GM12878 (cell line): ENCODE measurements around the gene PALLD. TPM values are rescaled to one million over a fixed set of nuclear protein-coding genes. Genes with fewer than 3 reads are reported as not detected.

Source experiments
- ATAC-seq: fragments of 200-7000 bp; cut with Tn5 transposase; 3 replicates; pipeline ENCODE4 v1.9.1; 2020; ENCODE audit warnings: mild to moderate bottlenecking, moderate library complexity
- BruUV-seq: library from RNA; stranded (reverse); fragments of 400-500 nt; replicated peaks from 2 replicates; lab custom pipeline; 2021; lab: Mats Ljungman, UMichigan
- CTCF ChIA-PET: fragments of 300-600 bp; sonication (Branson Sonifier 250); formaldehyde crosslinking; extraction: SDS; loops from one replicate; lab custom pipeline; 2021; ENCODE audit warnings: inconsistent platforms; lab: Yijun Ruan, JAX
- POLR2A ChIA-PET: fragments of 350-600 bp; formaldehyde crosslinking; extraction: SDS; loops from one replicate; lab custom pipeline; 2021; ENCODE audit warnings: inconsistent platforms; lab: Charles Lee
- RAD21 ChIA-PET: fragments of 300-600 bp; sonication (Branson Sonifier 250); formaldehyde crosslinking; loops from one replicate; lab custom pipeline; 2023; ENCODE audit warnings: antibody characterized with exemption; ENCODE audit not compliant: unreplicated experiment; lab: Charles Lee
- SMC1A ChIA-PET: fragments of 300-600 bp; sonication (Branson Sonifier 250); formaldehyde crosslinking; loops from one replicate; lab custom pipeline; 2023; ENCODE audit not compliant: unreplicated experiment, uncharacterized antibody; lab: Charles Lee
- DNase-seq: peaks from one replicate; pipeline ENCODE4 v3.0.0-alpha.2; 2011; ENCODE audit warnings: low read depth, low spot score
- FAIRE-seq: peaks from 3 replicates; lab custom pipeline; 2011; peaks lifted over from hg19 to GRCh38; lab: Jason Lieb, UNC
- H2AFZ ChIP-seq: 2 replicates; pipeline ENCODE4 v1.6.0; 2011; ENCODE audit warnings: low read depth, low read length, control low read depth; ENCODE audit not compliant: control insufficient read depth
- H3K27ac ChIP-seq: 2 replicates; pipeline ENCODE4 v1.5.1; 2011; ENCODE audit warnings: control low read depth; ENCODE audit not compliant: control insufficient read depth, insufficient read depth
- H3K27me3 ChIP-seq, 2 experiments: replicated peaks in 1 of 2; 2 replicates each; pipeline versions ENCODE4 v1.6.0 to v1.6.1; 2011; ENCODE audit warnings: low read length in 1 of 2; ENCODE audit not compliant: control insufficient read depth in 2 of 2, insufficient read depth in 2 of 2
- H3K36me3 ChIP-seq, 2 experiments: 2 replicates each; pipeline ENCODE4 v1.5.1; 2011; ENCODE audit warnings: low read length in 1 of 2; ENCODE audit not compliant: control insufficient read depth in 2 of 2, insufficient read depth in 2 of 2
- H3K4me1 ChIP-seq: 2 replicates; pipeline ENCODE4 v1.6.1; 2011; ENCODE audit warnings: mild to moderate bottlenecking, low read length, moderate library complexity, mixed read lengths; ENCODE audit not compliant: control insufficient read depth, insufficient read depth
- H3K4me2 ChIP-seq: 2 replicates; pipeline ENCODE4 v1.6.0; 2011; ENCODE audit warnings: control low read depth; ENCODE audit not compliant: control insufficient read depth, insufficient read depth
- H3K4me3 ChIP-seq: fragments of 200-600 bp; sonication (generic); 2 replicates; pipeline ENCODE4 v1.5.1; 2016
- H3K79me2 ChIP-seq: 2 replicates; pipeline ENCODE4 v1.6.0; 2011; ENCODE audit warnings: low read length; ENCODE audit not compliant: control insufficient read depth, insufficient read depth
- H3K9ac ChIP-seq: 2 replicates; pipeline ENCODE4 v1.8.0; 2011; ENCODE audit warnings: low read length, control low read depth, mixed read lengths; ENCODE audit not compliant: control insufficient read depth, insufficient read depth
- H3K9me3 ChIP-seq: replicated peaks from 3 replicates; pipeline ENCODE4 v1.5.1; 2011; ENCODE audit warnings: mild to moderate bottlenecking, low read length; ENCODE audit not compliant: control insufficient read depth, insufficient read depth
- H4K20me1 ChIP-seq: 2 replicates; pipeline ENCODE4 v1.6.0; 2011; ENCODE audit not compliant: control insufficient read depth, insufficient read depth
- EP300 ChIP-seq, 2 experiments: fragments of 150-350 bp in 1 of 2; IDR thresholded peaks; 2 replicates each; pipeline ENCODE4 v1.6.1; 2011 to 2012; ENCODE audit warnings: low read depth in 2 of 2, low read length in 2 of 2, borderline replicate concordance in 1 of 2, improper control_type of control experiment in 1 of 2, inconsistent platforms in 1 of 2; ENCODE audit not compliant: control insufficient read depth in 1 of 2
- EZH2 ChIP-seq: IDR thresholded peaks from 2 replicates; pipeline ENCODE4 v1.6.1; 2012; ENCODE audit warnings: low read depth, mild to moderate bottlenecking, control low read depth, inconsistent platforms, low read length, borderline replicate concordance; ENCODE audit not compliant: control insufficient read depth
- IRF4 ChIP-seq: IDR thresholded peaks from 2 replicates; pipeline ENCODE4 v1.6.1; 2011; ENCODE audit warnings: low read depth, low read length
- NFXL1 ChIP-seq: fragments of 450-650 bp; IDR thresholded peaks from 2 replicates; pipeline ENCODE4 v1.6.1; 2017; ENCODE audit warnings: antibody characterized with exemption, mild to moderate bottlenecking, borderline replicate concordance
- PAX8 ChIP-seq: fragments of 450-650 bp; IDR thresholded peaks from 2 replicates; pipeline ENCODE4 v1.6.1; 2017; ENCODE audit warnings: mild to moderate bottlenecking, moderate library complexity
- PBX3 ChIP-seq: IDR thresholded peaks from 2 replicates; pipeline ENCODE4 v1.6.1; 2011; ENCODE audit warnings: mild to moderate bottlenecking, low read depth, low read length, moderate library complexity; ENCODE audit not compliant: insufficient replicate concordance
- POLR2AphosphoS2 ChIP-seq: IDR thresholded peaks from 2 replicates; pipeline ENCODE4 v1.6.1; 2011; ENCODE audit warnings: low read depth, mild to moderate bottlenecking, low read length, improper control_type of control experiment, moderate library complexity
- POLR2AphosphoS5 ChIP-seq: IDR thresholded peaks from 2 replicates; pipeline ENCODE4 v1.6.1; 2011; ENCODE audit warnings: mild to moderate bottlenecking, low read length, inconsistent platforms
- REST ChIP-seq: IDR thresholded peaks from 2 replicates; pipeline ENCODE4 v1.6.1; 2012; ENCODE audit warnings: mild to moderate bottlenecking, low read depth, low read length
- YBX1 ChIP-seq: fragments of 450-650 bp; IDR thresholded peaks from 2 replicates; pipeline ENCODE4 v1.6.1; 2016; ENCODE audit warnings: antibody characterized with exemption
- ZBTB33 ChIP-seq: fragments of 450-650 bp; IDR thresholded peaks from 2 replicates; pipeline ENCODE4 v1.6.1; 2017; ENCODE audit warnings: mild to moderate bottlenecking
- WGBS: methylation state at CpG from one replicate; pipeline ENCODE4 v1.1.6; 2016; ENCODE audit warnings: low lambda C conversion rate; ENCODE audit not compliant: insufficient replicate concordance, insufficient coverage; ENCODE audit errors: missing lambda C conversion rate; 5-methylcytosine and 5-hydroxymethylcytosine counted together
- in situ Hi-C: fragments of 300-500 bp; cut with MboI; formaldehyde crosslinking; loops from 9 replicates; pipeline ENCODE4 v1.14.3; 2018; ENCODE audit warnings: mixed read lengths
- intact Hi-C: fragments of 100-400 bp; cut with micrococcal nuclease; formaldehyde crosslinking; loops from one replicate; pipeline ENCODE4 v1.14.2; 2022; ENCODE audit not compliant: unreplicated experiment
- polyA plus RNA-seq, 11 experiments: library from polyadenylated mRNA; depleted of rRNA in 4 of 11; unstranded in 6 of 11; stranded (reverse) in 5 of 11; fragments of >200 nt; fragmentation: Nextera tagmentation in 4 of 11; fragmentation: Illumina TruSeq in 1 of 11; extraction: Ambion mirVana in 4 of 11; extraction: Trizol in 1 of 11; gene quantifications; 1 replicate in 1 of 11; 2 replicates in 10 of 11; pipeline versions ENCODE4 v1.2.1 to v1.2.3, GENCODE V29; 2011 to 2016; ENCODE audit warnings: inconsistent platforms in 2 of 11, missing spikeins in 2 of 11, low read depth in 1 of 11
- total RNA-seq, 4 experiments: library from RNA; depleted of rRNA in 3 of 4; stranded (reverse); fragments of >200 nt in 3 of 4; fragmentation: Illumina TruSeq in 1 of 4; extraction: Trizol in 1 of 4; gene quantifications; 2 replicates each; pipeline versions ENCODE4 v1.2.1 to v1.2.3, GENCODE V29; 2013 to 2021

Gene PALLD
- total and polyA plus RNA-seq, 10 of the 15 experiments (the other 5 are each of a cell fraction or from before 2014, with no cell fraction given), result 1.0 to 7.7 (median 1.7) TPM

- whole genome bisulfite sequencing, result 43% methylated on average over 4 of the region's 4 CpGs
- H4K20me1 ChIP-seq, result no peaks in the 10 kb centered on the region
- no peaks in the 10 kb centered on the region for H3K79me2 ChIP-seq
- FAIRE-seq (no peak), DNase-seq (no peak), ATAC-seq (no peak)
- CTCF ChIA-PET, result interaction anchor here (0.5 kb wide), 1 partner anchor 77 kb away, joined by 3 read pairs; no protein-coding TSS in a partner anchor
- TF ChIP-seq ZBTB33 (no peak), IRF4 (no peak), PAX8 (no peak), POLR2AphosphoS2 (no peak), REST (no peak), EZH2 (no peak), POLR2AphosphoS5 (no peak), PBX3 (no peak), NFXL1 (no peak), YBX1 (no peak), EP300 (IDR thresholded peaks at IDR 0.05; ENCODE audit: borderline replicate concordance in 1 of 2, control insufficient read depth in 1 of 2, low read depth in 2 of 2, low read length in 2 of 2) (no peak)
- H3K4me1 ChIP-seq, result no peaks in the 10 kb centered on the region
- RAD21 ChIA-PET, result no interaction called here
- POLR2A ChIA-PET, result no interaction called here
- SMC1A ChIA-PET, result no interaction called here
- H2AFZ ChIP-seq, result no peak overlapping the region
- BruUV-seq, result no TSS peak
- no peak overlapping the region for H3K27ac ChIP-seq
- no peaks in the 10 kb centered on the region; a peak in 1 of 4 replicates for H3K27me3 ChIP-seq
- H3K36me3 ChIP-seq, result no peaks in the 10 kb centered on the region
- intact Hi-C loops (no loop called here), in situ Hi-C loops (no loop called here)
- H3K4me2 ChIP-seq, result no peak overlapping the region
- H3K9ac ChIP-seq, result no peak overlapping the region
- no peaks in the 10 kb centered on the region for H3K9me3 ChIP-seq
- H3K4me3 ChIP-seq, result no peak overlapping the region
Measured at GRCh38 chr4:168531305-168531704, 34.5 kb downstream of the PALLD start.
